ENCODE data around the gene MRPL24.

MRPL24 gene

DNA sequence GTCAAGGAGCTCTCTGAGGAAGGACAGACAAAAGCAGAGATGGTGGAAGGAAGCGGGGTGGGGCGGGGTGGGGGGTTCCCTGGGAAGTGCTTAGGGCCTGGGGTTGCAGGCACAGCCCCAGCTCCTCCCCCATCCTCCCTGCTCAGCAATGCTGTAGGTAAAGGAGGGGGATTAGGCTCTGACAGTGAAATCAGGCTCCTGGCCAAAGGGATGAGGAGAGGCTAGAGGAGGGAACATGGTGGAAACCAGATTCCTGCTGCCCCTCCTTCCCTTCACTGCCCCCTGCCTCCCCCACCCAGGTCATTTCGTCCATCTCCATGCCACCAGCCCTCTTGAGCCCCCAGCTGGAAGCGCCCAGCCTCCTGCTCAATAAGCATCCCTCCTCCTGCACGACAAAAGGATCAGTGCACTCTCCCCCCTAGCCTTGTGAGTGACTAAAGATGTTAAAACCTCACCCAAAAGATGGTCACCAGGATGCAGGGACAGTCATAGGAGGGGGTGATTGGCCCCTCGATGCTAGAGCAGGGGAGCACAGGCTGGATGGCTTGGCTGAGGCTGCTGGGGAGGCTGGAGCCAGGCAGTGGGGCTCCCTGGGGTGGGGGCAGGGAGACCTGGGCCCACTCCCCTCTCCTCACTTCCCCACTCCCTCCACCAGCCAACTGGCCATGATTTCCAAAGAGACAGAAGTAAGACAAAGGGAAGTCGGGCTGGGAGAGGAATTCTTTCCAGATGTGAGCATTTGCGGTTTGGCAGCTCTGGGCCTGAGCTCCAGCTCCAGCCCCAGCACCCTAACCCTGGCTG, 33.3 kb downstream of the MRPL24 start:
- DNase-seq: no peak

DNA sequence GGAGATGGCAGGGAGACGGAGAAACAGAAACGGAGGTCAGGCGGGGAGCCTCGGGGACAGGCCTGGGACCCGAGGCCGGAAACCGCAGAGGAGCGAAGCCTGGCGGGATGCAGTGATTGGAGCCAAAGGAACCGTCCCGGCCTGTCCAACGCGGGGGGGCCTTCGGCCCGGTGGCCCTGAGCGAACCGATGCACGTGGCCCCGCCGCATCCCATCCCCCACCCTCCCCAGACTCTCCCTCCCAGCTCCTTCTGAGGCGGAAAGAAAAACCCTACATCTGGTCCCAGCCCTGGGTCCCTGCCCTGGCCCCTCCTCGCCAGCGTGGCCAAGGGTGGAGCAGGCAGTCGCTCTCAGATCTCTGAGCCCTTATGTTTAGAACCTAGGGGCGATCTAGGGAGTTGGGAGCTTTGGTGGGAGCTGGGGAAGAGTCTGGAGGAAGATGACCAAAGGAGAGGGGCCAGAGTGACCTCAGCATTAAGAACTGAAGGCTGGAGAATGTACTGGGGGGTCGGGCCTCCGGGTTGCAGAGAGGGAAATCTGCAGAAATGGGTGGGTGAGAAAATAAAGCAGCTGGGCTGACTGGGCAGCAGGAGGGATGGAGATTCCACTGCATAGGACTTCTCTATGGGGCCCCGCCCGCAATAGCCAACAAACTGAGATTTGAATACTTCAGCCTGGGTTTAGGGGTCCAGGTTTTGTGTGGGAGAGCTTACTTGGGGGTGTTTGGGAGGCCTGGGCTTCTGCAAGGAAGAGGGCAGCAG, 34.1 kb downstream of the MRPL24 start:
- no peak for DNase-seq

DNA sequence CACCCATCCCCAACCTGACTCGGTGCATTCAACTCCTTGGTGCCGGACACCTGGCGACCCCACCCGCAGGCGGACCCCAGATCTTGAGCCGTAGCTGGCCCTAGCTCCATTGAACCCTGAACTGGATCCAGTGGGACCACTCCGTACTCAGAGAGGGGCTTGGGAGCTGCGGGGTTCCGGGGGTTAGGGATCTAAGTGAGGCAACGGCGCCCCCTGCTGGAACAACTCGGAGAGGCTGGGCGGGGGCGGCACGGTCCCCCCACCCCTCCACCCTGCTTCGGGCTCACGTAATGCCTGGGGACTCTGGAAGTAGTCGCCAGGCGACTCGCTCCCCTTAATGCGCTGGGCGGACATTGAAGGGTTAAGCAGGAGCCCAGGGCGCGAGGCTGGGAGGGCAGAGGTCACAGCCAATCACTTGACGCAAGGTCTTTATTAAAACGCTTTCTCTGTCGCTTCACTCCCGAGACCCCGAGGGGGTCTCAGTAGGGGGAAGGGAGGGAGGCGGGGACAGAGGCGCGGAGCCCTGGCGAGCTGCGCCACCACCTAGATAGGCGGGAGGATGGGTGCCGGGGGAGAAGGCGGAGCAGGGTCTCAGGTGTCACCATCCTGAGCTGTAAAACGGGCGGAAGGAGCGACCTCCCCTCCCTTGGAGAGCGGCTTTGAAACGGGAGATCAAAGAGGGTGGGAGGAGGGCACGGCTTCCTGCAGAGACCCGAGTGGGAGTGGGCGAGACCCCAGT, 34.8 kb downstream of the MRPL24 start:
- peak; percentile 24 to 71 (median 54) for DNase-seq

DNA sequence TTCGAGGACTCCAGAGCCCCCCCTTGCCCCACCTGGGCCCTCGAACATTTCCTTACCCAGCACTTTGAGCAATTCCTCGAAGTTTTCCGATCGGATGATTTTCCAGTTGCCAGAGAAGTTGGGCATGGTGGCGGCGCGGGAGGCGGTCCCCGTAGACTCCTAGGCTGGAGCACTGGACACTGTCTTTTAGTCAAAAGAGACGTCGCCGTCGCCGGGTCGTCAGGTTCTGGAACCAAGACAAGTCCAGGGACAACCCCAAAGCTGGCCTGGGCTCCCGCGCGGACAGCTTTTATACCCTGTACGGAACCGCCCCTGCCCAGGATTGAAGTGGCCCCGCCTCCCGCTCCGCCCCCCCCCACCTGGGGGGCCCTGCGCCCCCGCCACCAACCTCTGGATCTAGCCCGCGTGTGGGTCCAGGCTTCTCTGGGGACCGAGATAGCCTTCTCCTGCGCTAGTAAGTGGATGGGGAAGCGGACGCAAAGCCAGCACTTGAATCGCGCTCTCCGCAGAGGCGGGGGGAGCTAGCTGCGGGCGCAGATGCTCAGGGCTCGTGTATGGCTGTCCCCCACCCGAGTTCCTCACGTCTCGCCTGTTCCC, 35.5 kb downstream of the MRPL24 start, which contains the start of gene CRABP2:
Gene CRABP2, minus strand, starts transcription at position 263 of the 597 bp plus-strand sequence. Its CDS starts 137 bp downstream, at position 126.
- DNase-seq: no peak

DNA sequence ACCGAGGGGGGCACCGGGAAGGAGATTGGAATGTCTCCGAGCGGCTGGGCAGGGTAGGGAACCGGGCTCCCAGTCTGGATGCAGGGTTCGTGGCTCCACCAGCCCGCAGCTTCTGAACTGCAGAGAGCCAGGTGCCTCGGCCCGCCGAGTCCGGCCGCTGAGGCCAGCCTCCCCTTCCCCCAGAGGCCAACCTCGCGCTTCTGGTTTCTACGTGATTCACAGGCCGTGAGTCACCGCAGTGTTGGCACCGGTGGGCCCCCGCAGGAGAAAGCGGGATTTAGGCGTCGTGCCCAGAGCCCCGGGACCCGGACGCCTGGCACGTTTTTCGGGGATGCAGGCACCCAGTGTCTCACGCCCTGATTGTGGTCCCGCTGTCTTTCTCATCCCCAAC, 36.0 kb downstream of the MRPL24 start:
- DNase-seq: no peak

DNA sequence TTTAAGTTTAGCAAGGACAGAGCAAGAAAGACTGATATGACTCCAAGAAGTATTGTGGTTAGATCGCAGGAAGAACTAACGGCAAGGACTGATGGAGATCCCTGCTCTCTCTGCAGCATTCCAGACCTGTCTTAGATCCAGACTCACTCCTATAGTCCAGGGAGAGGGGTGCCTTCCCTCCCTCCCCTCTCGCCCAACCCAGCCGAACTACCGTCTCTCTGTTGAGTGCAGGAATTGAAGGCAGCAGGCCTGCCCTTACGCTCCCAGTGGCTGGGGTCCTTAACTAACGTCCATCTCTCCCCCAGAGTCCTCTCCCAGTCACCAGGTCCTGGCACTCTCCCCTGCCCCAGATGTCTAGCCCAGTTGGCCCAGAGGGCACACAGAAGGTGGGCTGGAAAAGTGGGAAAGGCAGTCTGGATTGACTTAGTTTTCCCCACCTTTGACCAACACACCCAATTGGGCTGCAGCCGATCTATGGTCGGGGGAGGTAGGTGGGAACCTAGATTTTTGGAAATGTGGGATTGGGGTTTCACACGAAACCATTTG, 36.6 kb downstream of the MRPL24 start:
- no peak for DNase-seq

DNA sequence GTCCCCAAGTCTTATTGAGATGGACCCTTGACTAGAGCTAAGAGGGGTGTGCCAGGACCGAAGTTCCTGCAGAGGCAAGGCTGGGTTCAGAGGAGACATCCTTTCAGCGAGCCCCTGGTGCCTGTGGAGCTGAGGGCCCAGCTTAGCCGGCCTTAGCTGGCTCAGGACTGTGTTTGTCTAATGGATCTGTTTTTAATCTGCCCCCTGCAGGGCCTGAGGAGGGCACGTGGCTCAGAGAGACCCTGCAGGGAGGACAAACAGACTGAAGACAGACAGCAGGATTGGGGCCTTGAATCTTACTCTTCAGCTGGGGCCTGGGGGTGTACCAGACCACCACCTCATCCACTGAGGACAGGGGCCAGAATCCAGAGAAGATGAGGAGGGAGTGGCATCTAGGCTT, 37.1 kb downstream of the MRPL24 start:
- DNase-seq: no peak

DNA sequence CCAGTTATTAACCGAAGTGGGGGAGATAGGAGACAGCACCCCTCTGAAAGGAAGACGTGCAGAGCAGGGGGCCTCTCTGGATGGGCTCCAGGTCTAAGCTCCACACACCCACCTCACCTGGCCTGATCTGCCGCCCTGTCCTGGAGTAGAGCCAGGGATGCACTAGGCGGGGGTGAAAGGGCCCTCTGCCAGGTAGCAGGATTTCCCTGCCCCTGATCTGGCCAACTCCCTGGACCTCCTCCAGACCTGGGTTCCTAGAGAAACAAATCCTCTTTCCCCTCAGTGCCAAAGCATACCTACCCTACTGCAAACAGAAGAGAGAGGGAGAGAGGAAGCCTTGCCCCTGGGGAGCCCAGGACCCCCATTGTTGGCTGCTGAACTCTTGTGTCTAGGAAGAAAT, 37.6 kb downstream of the MRPL24 start:
- DNase-seq: no peak

DNA sequence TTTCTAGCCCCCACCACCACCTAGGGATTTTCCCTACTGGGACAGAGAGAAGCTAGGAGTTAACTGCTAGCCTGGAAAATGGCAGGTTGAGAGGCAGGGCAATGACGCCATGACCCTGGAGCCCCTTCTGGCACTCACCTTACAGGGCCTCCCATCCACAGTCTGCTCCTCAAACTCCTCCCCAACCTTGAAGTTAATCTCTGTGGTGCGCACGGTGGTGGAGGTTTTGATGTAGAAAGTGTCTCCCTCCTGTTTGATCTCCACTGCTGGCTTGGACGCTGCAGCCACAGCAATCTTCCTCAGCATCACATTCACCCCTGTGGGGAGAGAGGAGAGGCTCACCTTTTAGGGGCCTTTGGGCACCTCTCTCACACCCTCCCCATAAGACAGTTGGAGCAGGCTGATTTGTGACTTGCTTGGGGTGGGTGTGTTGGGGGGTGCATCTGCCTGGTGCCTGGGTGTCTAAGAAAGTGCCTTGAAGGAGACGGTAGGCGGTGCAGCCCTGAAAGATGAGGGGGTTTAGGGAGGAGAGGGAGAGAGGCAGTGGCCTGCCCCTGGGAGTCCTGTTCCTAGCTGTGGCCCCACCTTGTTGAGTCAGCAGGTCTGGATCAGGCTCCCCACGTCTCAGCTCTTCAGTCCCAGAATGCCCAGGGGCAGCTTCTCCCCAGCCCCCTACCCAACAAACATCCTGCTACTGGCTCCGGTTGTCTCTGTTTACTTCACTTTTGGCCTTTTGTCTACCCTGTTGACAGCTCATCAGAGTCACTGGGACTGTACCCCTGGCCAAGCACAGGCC, 40.0 kb downstream of the MRPL24 start:
- DNase-seq: no peak

DNA sequence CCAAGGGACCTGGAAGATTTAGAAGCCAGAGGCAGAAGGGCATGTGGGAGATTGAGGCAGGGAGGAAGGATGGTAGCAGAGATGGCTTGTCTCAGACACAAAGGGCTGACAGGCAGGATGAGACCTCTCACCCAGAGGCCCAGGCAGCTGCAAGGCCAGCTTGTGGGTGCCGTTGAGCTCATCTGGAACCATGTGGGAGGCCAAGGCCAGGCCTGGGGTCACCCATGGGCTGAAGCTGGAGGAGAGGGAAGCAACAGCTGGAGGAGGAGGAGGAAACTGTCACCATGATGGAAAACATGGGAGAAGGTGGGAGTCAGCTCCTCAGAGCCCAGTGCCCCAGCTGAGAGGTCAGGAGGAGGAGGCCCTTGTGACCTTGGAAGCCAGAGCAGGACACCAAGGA, 41.9 kb downstream of the MRPL24 start:
- no peak for DNase-seq

DNA sequence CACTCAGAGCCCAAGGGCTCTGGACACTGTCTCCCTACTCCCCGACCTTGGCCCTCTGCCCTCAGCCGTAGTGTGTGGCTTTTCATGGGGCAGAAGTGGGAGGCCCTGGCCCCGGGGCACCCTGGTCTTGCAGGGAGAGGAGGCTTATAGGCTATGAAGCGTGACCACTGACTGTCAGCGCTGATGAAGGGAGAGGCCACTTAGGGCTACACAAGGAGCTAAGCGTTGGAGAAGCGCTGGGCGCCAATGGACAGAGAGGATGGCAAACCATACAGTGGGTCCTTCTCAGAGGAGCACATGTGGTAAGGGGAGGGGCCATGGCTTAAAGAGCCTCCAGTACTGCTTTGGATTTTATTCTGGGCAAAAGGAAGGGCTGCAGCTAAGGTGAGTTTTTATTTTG, 43.4 kb downstream of the MRPL24 start:
- DNase-seq: no peak

DNA sequence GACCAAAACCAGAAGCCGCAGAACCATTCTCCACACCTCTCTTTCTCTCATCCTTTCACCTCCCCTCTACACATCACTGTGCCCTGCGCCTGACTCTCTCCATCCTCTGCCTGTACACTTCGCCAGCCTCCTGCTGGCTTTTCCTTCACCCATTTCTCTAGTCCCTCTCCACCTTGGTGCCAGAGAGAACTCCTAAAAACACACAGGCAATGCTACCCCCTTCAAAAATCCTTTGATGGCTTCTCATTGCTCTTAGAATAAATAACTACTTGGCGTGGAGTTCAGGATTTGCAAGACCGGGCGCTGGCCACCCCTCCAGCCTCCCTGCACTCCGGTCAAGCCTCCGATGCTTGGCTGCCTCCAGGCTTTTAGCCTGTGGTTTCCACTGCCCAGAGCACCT, 44.1 kb downstream of the MRPL24 start:
- DNase-seq: no peak

DNA sequence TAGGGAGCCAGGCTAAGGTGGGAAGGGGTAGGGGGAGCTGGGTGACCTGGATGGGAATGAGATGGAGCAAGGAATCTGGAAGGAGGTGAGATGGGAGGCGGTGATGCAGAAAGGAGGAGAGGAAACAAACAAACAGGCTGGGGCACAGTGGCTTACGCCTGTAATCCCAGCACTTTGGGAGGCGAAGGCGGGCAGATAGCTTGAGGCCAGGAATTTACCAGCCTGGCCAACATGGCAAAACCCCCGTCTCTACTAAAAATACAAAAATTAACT, 46.3 kb downstream of the MRPL24 start:
- no peak for DNase-seq

DNA sequence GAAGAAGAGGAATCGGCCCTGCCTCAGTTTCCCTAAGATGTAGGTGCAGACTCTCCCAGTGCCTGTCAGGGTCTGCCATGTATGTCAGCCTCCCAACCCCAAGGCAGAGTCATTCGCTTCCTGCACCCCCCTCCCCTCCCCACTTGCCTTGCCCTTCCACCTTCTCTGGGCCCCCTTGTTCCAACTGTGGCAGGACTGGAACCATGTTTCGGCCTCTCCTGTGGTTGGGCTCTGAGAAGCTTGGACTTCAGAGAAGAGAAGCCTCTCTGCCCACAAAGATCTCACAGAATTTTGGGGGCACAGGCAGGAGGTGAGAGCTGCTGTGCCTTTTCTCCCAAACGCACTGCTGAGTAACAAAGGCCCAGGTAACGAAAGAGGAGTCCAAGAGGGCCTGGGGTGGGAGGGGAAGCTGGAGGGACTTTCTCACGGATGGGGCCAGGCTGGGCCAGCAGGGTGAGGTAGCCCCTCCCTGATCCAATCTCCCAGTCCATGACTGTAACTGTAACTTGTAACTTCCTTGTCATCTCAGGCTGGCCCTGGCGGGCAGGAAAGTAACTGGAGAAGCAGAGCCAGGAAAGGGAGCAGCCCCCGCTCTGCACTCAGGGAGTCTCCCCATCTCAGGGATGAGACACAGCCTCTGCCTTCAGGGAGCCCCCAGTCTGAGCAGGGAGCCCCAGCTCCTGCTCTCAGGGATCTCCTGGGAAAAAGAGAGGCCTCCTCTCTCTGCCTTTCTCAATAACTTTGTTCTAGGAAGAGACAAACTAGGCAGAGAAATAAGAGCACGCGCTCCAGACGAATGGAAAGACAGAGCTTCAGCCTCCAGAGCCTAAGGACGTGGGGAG, 46.8 kb downstream of the MRPL24 start:
- no peak for DNase-seq

DNA sequence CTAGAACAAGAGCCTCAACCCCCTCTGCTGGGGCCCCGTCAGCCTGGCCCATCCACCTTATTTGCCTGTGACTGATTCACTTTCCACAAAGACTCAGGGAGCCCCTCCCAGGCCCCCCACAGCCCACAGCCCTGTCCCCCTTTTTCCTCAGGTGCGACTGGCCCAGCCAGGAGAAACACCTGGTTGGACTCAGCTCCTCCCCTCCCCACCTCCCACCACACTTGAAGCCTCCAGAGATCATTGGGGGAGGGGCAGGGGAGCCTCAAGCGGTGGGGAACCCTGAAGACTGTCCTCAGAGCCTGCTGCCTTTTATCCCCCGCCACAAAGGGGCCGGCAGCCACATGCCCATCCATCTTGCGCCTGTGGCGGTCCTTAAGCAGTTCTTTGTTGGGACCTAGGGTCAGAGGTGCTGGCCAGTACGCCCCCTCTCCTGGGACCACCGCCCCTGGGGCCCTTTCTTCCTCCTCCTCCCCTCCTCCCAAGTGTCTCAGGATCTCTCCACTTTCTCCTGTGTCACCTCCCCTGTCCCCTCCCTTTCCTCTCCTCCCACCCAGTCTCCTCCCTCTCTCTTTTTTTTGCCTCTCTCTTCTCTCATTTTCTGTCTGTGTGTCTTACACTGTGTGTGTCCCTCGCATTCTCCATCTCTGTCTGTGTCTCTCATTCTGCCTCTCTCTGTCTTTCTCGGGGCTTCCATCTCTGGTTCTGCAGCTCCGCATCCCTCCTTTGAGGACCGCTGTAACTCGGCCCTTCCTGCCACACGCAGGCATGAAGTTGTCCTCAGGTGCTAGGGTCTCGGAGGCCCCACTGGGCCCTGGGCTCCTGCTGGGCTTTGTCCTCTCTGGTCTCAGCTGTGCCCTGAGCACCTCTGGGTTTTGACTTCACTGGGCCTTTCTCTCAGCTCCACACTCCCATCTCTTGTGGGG, 47.7 kb downstream of the MRPL24 start:
- DNase-seq: no peak

DNA sequence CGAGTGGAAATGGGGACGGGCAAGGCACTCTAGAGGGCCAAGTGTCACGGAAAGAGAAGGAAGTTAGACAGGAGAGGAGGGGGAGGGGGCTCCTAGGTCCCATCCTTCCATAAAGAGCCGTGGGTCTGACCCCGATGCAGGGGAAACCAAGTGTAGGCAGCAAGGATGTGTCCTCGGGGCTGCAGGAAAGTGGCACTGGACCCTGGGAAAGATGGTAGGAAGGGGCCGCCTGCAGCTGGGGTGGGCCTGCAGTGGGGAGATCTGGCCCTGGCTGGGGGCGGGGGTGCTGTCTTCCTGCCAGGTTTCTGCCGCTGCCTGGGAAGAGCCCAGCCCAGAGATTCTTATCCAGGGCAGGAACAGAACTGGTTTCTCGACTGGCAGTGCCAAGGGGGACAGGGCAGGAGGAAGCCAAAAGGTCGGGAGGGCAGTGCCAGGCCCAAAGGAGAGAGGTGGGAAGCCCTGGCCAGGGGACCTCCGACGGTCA, 48.4 kb downstream of the MRPL24 start:
- no peak for DNase-seq

DNA sequence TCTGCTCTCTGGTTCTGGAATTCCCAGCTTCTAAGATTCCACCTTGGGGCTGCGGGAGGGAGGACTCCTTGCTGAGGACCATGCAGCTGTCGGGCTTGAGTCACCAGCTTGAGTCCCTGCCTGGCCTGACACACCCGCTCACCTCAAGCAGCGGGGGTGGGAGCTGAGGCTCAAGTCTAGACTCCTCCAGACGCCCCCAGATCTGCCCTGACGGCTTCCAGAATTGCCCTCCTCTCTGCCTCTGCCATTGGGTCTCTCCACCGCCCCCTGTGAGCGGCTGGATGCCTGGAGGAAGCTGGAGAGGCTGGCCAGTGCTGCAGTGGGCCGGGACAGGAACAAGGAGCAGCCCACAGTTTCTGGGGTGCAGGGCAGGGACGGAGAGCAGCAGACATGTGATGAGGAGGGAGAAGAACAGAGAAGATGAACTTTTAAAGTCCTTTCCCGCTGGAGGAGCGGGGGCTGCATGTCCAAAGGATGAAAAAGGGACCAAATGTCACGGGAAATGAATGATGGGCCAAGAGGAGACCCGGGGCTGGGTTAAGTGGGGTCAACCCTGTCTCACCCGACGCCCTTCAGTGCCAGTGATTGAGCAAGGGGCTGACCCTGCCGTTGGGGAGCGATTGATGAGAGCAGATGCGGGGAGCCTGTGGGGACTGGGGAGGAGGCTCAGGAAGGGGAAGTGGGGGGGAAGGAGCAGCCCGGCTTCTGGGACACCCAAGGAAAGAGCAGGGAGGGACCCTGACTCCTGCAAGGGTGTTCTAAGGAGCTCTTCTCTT, 49.0 kb downstream of the MRPL24 start:
- DNase-seq: no peak

DNA sequence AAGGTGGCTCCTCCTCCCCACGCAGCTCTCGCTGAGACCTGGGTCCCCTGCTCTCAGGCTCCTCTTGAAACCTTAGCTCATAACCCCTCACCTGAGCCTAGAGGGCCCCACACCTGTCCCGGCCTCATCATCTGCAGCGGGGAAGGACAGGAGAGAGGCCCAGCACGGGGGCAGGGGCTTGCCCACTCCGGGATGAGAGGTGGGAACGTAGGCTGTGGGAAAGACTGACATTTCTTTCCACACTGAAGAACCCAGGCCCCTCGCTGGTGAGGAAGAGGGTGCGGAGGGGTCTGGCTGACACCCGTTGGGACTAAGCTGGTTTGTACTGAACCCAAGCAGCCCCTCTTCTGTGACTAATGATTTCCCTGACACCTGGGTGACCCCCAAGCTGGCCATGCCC, 49.7 kb downstream of the MRPL24 start:
- no peak for DNase-seq

DNA sequence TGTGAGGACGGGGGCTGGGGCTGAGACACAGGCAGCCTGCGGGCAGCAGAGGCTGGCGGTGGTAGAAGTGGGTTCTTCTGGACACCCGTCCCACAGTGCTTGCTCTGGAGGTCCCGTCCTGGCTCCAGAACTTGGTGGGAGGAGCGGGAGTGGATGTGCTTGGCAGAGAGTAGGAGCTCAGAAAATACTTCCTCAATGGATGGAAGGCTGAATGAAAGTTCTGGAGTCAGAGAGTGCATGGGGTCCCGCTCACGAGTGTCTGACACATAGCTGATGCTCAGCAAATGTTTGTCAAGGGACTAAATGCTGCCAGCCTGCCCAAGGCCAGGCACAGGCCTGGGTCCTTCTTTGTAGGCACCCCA, 50.2 kb downstream of the MRPL24 start:
- DNase-seq: no peak

Measured in activated naive CD4-positive, alpha-beta T cell (primary cell).